ENCODE data around the gene ABCC5.

- TF ChIP-seq EZH2 (optimal IDR thresholded peaks at IDR 0.05; ENCODE audit: low read depth, low read length) (no peak), CTCF (IDR thresholded peaks at IDR 0.05; ENCODE audit: low read length) (no peak), EZH2phosphoT487 (IDR thresholded peaks at IDR 0.05; ENCODE audit: low read length) (no peak)
Measured at GRCh38 chr3:183871541-183871940, 146.1 kb downstream of the ABCC5 start.

All from MM.1S (cell line).